GM12878 (cell line): ENCODE measurements around the gene ABCC9.

Source experiments
- CTCF ChIP-seq, 3 experiments: IDR thresholded peaks in 2 of 3; conservative IDR thresholded peaks in 1 of 3; 2 replicates each; pipeline ENCODE4 v1.5.1; 2011; ENCODE audit warnings: low read depth in 3 of 3, low read length in 3 of 3, mild to moderate bottlenecking in 3 of 3, control low read depth in 2 of 3, moderate library complexity in 2 of 3, inconsistent platforms in 1 of 3, mixed read lengths in 1 of 3; ENCODE audit not compliant: control insufficient read depth in 2 of 3, insufficient read depth in 1 of 3; ENCODE audit errors: extremely low read depth in 1 of 3
- E2F4 ChIP-seq: IDR thresholded peaks from 2 replicates; pipeline ENCODE4 v1.6.1; 2012; ENCODE audit warnings: low read depth, low read length, improper control_type of control experiment
- EP300 ChIP-seq, 2 experiments: fragments of 150-350 bp in 1 of 2; IDR thresholded peaks; 2 replicates each; pipeline ENCODE4 v1.6.1; 2011 to 2012; ENCODE audit warnings: low read depth in 2 of 2, low read length in 2 of 2, borderline replicate concordance in 1 of 2, improper control_type of control experiment in 1 of 2, inconsistent platforms in 1 of 2; ENCODE audit not compliant: control insufficient read depth in 1 of 2
- EZH2 ChIP-seq: IDR thresholded peaks from 2 replicates; pipeline ENCODE4 v1.6.1; 2012; ENCODE audit warnings: low read depth, mild to moderate bottlenecking, control low read depth, inconsistent platforms, low read length, borderline replicate concordance; ENCODE audit not compliant: control insufficient read depth
- HDAC2 ChIP-seq: fragments of 200-600 bp; sonication (generic); IDR thresholded peaks from 2 replicates; pipeline ENCODE4 v1.6.1; 2017
- MAX ChIP-seq: IDR thresholded peaks from 2 replicates; pipeline ENCODE4 v1.6.1; 2012; ENCODE audit warnings: low read depth, low read length, improper control_type of control experiment
- NRF1 ChIP-seq: conservative IDR thresholded peaks from 2 replicates; pipeline ENCODE4 v1.6.1; 2011; ENCODE audit warnings: mild to moderate bottlenecking, low read depth, low read length, improper control_type of control experiment
- POLR2A ChIP-seq: IDR thresholded peaks from 2 replicates; pipeline ENCODE4 v1.6.1; 2011; ENCODE audit warnings: low read depth, mild to moderate bottlenecking, low read length
- POLR2AphosphoS2 ChIP-seq: IDR thresholded peaks from 2 replicates; pipeline ENCODE4 v1.6.1; 2011; ENCODE audit warnings: low read depth, mild to moderate bottlenecking, low read length, improper control_type of control experiment, moderate library complexity
- POLR2AphosphoS5 ChIP-seq: IDR thresholded peaks from 2 replicates; pipeline ENCODE4 v1.6.1; 2011; ENCODE audit warnings: mild to moderate bottlenecking, low read length, inconsistent platforms
- RCOR1 ChIP-seq: conservative IDR thresholded peaks from 2 replicates; pipeline ENCODE4 v1.6.1; 2012; ENCODE audit warnings: low read depth, low read length, improper control_type of control experiment
- RFX5 ChIP-seq: IDR thresholded peaks from 2 replicates; pipeline ENCODE4 v1.6.1; 2011; ENCODE audit warnings: low read depth, low read length, improper control_type of control experiment
- ZNF24 ChIP-seq: fragments of 450-650 bp; IDR thresholded peaks from 2 replicates; pipeline ENCODE4 v1.6.1; 2017; ENCODE audit warnings: antibody characterized with exemption, mild to moderate bottlenecking
- ZNF622 ChIP-seq: fragments of 450-650 bp; IDR thresholded peaks from 2 replicates; pipeline ENCODE4 v1.6.1; 2017; ENCODE audit warnings: mild to moderate bottlenecking, inconsistent platforms

- TF ChIP-seq CTCF (IDR thresholded peaks at IDR 0.05 in 2 of 3, conservative IDR thresholded peaks at IDR 0.05 in 1 of 3; ENCODE audit: control insufficient read depth in 2 of 3, extremely low read depth in 1 of 3, insufficient read depth in 1 of 3, low read depth in 3 of 3, low read length in 3 of 3) (no peak), EP300 (IDR thresholded peaks at IDR 0.05; ENCODE audit: borderline replicate concordance in 1 of 2, control insufficient read depth in 1 of 2, low read depth in 2 of 2, low read length in 2 of 2) (no peak), EZH2 (no peak), ZNF24 (no peak), E2F4 (no peak), POLR2AphosphoS2 (no peak), POLR2AphosphoS5 (no peak), NRF1 (no peak), RCOR1 (no peak), MAX (no peak), RFX5 (no peak), ZNF622 (no peak), HDAC2 (no peak), POLR2A (no peak)
These were observed 7.8 kb upstream of the ABCC9 start for GRCh38 chr12:21949036-21949435.
